PC-9 (cell line): ENCODE data around the gene PHF21A.

Experiments
- EZH2 ChIP-seq: fragments of 200-600 bp; sonication (generic); IDR thresholded peaks from 2 replicates; pipeline ENCODE4 v1.8.0; 2017; ENCODE audit warnings: antibody characterized with exemption, low read depth
- TF ChIP-seq, protein P1 (sequence below): fragments of 200-600 bp; sonication (generic); conservative IDR thresholded peaks from 2 replicates; pipeline ENCODE4 v1.6.1; 2017; ENCODE audit warnings: mixed run types, antibody characterized with exemption, mild to moderate bottlenecking, moderate library complexity

DNA sequence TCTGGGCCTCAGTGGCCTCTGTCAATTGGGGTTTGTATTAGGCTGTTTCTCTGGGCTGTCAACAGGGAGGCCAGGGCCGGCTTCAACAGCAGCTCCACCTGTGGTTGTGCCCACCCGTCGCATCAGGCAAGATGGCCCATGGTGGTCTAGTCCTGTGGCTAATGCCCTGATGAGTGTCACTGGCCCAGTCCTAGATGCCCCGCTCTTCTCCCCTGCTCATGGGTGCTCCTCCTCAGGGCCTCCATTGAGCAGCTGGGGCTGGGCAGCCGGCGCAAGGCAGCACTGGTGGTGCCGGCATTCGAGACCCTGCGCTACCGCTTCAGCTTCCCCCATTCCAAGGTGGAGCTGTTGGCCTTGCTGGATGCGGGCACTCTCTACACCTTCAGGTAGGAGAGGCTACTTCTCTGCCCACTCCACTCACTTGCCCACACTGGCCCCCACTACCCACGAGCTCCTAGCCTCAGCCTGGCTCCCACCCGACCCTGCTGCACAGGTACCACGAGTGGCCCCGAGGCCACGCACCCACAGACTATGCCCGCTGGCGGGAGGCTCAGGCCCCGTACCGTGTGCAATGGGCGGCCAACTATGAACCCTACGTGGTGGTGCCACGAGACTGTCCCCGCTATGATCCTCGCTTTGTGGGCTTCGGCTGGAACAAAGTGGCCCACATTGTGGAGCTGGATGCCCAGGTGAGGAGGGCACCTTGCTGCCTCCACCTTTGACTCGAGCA, 193.4 kb downstream of the PHF21A start:
- TF ChIP-seq, protein P1, sequence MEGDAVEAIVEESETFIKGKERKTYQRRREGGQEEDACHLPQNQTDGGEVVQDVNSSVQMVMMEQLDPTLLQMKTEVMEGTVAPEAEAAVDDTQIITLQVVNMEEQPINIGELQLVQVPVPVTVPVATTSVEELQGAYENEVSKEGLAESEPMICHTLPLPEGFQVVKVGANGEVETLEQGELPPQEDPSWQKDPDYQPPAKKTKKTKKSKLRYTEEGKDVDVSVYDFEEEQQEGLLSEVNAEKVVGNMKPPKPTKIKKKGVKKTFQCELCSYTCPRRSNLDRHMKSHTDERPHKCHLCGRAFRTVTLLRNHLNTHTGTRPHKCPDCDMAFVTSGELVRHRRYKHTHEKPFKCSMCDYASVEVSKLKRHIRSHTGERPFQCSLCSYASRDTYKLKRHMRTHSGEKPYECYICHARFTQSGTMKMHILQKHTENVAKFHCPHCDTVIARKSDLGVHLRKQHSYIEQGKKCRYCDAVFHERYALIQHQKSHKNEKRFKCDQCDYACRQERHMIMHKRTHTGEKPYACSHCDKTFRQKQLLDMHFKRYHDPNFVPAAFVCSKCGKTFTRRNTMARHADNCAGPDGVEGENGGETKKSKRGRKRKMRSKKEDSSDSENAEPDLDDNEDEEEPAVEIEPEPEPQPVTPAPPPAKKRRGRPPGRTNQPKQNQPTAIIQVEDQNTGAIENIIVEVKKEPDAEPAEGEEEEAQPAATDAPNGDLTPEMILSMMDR, result no peak
- no peak for TF ChIP-seq EZH2
